Right lobe of liver (tissue), 6 donors: ENCODE results near the gene AVP. TPM values are rescaled to one million over a fixed set of nuclear protein-coding genes. Genes with fewer than 3 reads are reported as not detected.

Source experiments
- ATAC-seq, 4 donors: fragments of 200-7000 bp; cut with Tn5 transposase; one replicate each; pipeline ENCODE4 v1.9.1; 2020; ENCODE audit warnings: mild to moderate bottlenecking in 4 of 4, moderate library complexity in 4 of 4
- DNase-seq, 3 donors: peaks; one replicate each; pipeline ENCODE4 v3.0.0-alpha.2; 2020
- H3K27ac ChIP-seq, 3 donors: fragments of 200-600 bp; one replicate each; pipeline ENCODE4 v1.8.0; 2022
- H3K27me3 ChIP-seq, 2 donors: fragments of 200-600 bp; one replicate each; pipeline ENCODE4 v1.8.0; 2022
- H3K36me3 ChIP-seq, 4 donors: fragments of 200-600 bp; sonication (generic) in 1 of 4; one replicate each; pipeline versions ENCODE4 v1.5.1 to v1.8.0; 2017 to 2022; ENCODE audit warnings: control low read depth in 1 of 4
- H3K4me1 ChIP-seq, 4 donors: fragments of 200-600 bp; sonication (generic) in 1 of 4; one replicate each; pipeline versions ENCODE4 v1.5.1 to v1.8.0; 2017 to 2022; ENCODE audit warnings: control low read depth in 1 of 4
- H3K4me3 ChIP-seq, 3 donors: fragments of 200-600 bp; one replicate each; pipeline ENCODE4 v1.8.0; 2022
- H3K9me3 ChIP-seq, 4 donors: fragments of 200-600 bp; sonication (generic) in 1 of 4; one replicate each; pipeline versions ENCODE4 v1.5.1 to v1.8.0; 2017 to 2022; ENCODE audit warnings: control low read depth in 1 of 4
- POLR2A ChIP-seq: fragments of 450-650 bp; IDR thresholded peaks from one replicate; pipeline ENCODE4 v1.6.1; 2017; ENCODE audit warnings: antibody characterized with exemption, mild to moderate bottlenecking
- WGBS: methylation state at CpG from one replicate; pipeline ENCODE4 v1.1.6; 2018; ENCODE audit warnings: low coverage, low lambda C conversion rate; ENCODE audit not compliant: insufficient coverage; ENCODE audit errors: missing lambda C conversion rate; 5-methylcytosine and 5-hydroxymethylcytosine counted together
- intact Hi-C, 2 donors: fragments of 100-400 bp; cut with DNase I; formaldehyde crosslinking; loops; one replicate each; pipeline versions ENCODE4 v1.11.2 to v1.14.1; 2022
- long read RNA-seq: library from polyadenylated mRNA; unstranded; transcript quantifications from one replicate; pipeline ENCODE4 v2.0.0, GENCODE V29; 2019
- total RNA-seq, 6 experiments: library from RNA; depleted of rRNA in 2 of 6; stranded (reverse); fragments of >200 nt in 2 of 6; fragmentation: NEBNext Ultra II Directional in 3 of 6; extraction: Animal tissue kit (Norgen Biotek cat#: 25700) in 3 of 6; gene quantifications; one replicate each; pipeline versions ENCODE4 v1.1.0 to v1.2.4, GENCODE V29; 2016 to 2023
- TF ChIP-seq, protein P1 (sequence below), 4 donors: fragments of 200-600 bp in 3 of 4; fragments of 450-650 bp in 1 of 4; IDR thresholded peaks; one replicate each; pipeline versions ENCODE4 v1.5.1 to v1.8.0; 2016 to 2022; ENCODE audit warnings: antibody characterized with exemption in 4 of 4, mild to moderate bottlenecking in 2 of 4
- donor health status: DM: no; HTN: yes; CAD: no.
- donor health status: DM: no; HTN: no; CAD: no.
- donor health status: DM: no; HTN: no; CAD: no.
- donor health status: DM: no; HTN: yes; CAD: no.
- donor health status: DM: no; HTN: yes; CAD: no.

The AVP gene
- total RNA-seq = under 1 TPM in 2 of 6 experiments, not detected in 4; 0.74 to 0.93 TPM
- long read RNA-seq = 0 reads

- TF ChIP-seq, protein P1, sequence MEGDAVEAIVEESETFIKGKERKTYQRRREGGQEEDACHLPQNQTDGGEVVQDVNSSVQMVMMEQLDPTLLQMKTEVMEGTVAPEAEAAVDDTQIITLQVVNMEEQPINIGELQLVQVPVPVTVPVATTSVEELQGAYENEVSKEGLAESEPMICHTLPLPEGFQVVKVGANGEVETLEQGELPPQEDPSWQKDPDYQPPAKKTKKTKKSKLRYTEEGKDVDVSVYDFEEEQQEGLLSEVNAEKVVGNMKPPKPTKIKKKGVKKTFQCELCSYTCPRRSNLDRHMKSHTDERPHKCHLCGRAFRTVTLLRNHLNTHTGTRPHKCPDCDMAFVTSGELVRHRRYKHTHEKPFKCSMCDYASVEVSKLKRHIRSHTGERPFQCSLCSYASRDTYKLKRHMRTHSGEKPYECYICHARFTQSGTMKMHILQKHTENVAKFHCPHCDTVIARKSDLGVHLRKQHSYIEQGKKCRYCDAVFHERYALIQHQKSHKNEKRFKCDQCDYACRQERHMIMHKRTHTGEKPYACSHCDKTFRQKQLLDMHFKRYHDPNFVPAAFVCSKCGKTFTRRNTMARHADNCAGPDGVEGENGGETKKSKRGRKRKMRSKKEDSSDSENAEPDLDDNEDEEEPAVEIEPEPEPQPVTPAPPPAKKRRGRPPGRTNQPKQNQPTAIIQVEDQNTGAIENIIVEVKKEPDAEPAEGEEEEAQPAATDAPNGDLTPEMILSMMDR (IDR thresholded peaks at IDR 0.05) = no peak
- no peak for TF ChIP-seq POLR2A
- no peak for ATAC-seq
- H3K4me3 ChIP-seq = no peak within 1 kb of the TSS
Observed at GRCh38 chr20:3084283-3084985, at the start of gene AVP. Gene AVP, minus strand, starts transcription at chr20:3084724. Its CDS starts 50 bp downstream, at chr20:3084674.

GRCh38 chr20:3134151-3134550, 49.6 kb upstream of the AVP start:
- intact Hi-C loops = no loop called here
- DNase-seq (no peak), ATAC-seq (no peak)
- Histone ChIP-seq H3K9me3 (no peaks in the 10 kb centered on the region), H3K4me1 (no peaks in the 10 kb centered on the region), H3K27me3 (no peaks in the 10 kb centered on the region), H3K36me3 (no peaks in the 10 kb centered on the region), H3K4me3 (no peak overlapping the region), H3K27ac (no peak overlapping the region)
- TF ChIP-seq, protein P1 (IDR thresholded peaks at IDR 0.05) = no peak
- no peak for TF ChIP-seq POLR2A
- WGBS = 90% methylated on average over 3 of the region's 3 CpGs

More at GRCh38 chr20:3084283-3084985, at the start of gene AVP:
- 60% methylated on average over 2 of the region's 28 CpGs for WGBS
- Histone ChIP-seq H3K36me3 (no peaks in the 10 kb centered on the region), H3K27ac (no peak within 1 kb of the TSS), H3K27me3 (no peaks in the 10 kb centered on the region), H3K4me1 (peaks cover 0 to 24% (median 7%) of the 10 kb centered on the region in 4 donors), H3K9me3 (no peaks in the 10 kb centered on the region)
- no peak for DNase-seq
- intact Hi-C loops = no loop called here

- no peak overlapping the region for H3K4me3 ChIP-seq
- H3K9me3 ChIP-seq = no peaks in the 10 kb centered on the region
- no peaks in the 10 kb centered on the region for H3K36me3 ChIP-seq
- no peak overlapping the region for H3K27ac ChIP-seq
- no peak for DNase-seq
- WGBS = 100% methylated on average over 2 of the region's 2 CpGs
- intact Hi-C loops = no loop called here
- no peak for ATAC-seq
- no peaks in the 10 kb centered on the region for H3K4me1 ChIP-seq
- H3K27me3 ChIP-seq = no peaks in the 10 kb centered on the region
- TF ChIP-seq, protein P1 (IDR thresholded peaks at IDR 0.05) = no peak
- no peak for TF ChIP-seq POLR2A
Observed at GRCh38 chr20:3133155-3133554, 48.6 kb upstream of the AVP start.

DNA sequence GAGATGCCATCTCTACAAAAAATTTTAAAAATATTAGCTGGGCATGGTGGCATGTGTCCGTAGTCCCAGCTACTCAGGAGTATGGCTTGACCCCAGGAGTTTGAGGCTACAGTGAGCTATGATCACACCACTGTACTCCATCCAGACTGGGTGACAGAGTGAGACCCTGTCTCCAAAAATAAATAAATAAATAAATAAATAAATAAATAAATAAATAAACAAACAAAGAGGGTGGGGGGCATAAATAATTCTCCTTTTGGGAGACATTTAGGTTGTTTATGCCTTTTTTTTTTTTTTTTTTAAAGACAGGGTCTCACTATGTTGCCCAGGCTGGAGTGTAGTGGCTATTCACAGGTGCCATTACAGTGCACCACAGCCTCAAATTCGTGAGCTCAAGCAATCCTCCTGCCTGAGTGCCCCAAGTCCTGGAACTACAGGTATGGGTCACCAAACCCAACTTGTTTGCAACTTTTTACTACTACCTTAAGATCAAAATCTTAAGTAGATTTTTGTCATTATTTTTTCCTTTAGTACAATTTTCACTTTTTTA, 45.6 kb upstream of the AVP start:
- intact Hi-C loops = no loop called here
- TF ChIP-seq, protein P1 (IDR thresholded peaks at IDR 0.05) = no peak
- TF ChIP-seq POLR2A = no peak
- ATAC-seq (no peak), DNase-seq (no peak)
- 75% methylated on average over 2 of the region's 2 CpGs for WGBS
- H3K4me3 ChIP-seq = no peak overlapping the region
- H3K9me3 ChIP-seq = no peaks in the 10 kb centered on the region
- H3K4me1 ChIP-seq = no peaks in the 10 kb centered on the region
- no peaks in the 10 kb centered on the region for H3K27me3 ChIP-seq
- H3K36me3 ChIP-seq = no peaks in the 10 kb centered on the region
- H3K27ac ChIP-seq = no peak overlapping the region
